Measurements from ENCODE around the gene DERL2.

DERL2 gene

DNA sequence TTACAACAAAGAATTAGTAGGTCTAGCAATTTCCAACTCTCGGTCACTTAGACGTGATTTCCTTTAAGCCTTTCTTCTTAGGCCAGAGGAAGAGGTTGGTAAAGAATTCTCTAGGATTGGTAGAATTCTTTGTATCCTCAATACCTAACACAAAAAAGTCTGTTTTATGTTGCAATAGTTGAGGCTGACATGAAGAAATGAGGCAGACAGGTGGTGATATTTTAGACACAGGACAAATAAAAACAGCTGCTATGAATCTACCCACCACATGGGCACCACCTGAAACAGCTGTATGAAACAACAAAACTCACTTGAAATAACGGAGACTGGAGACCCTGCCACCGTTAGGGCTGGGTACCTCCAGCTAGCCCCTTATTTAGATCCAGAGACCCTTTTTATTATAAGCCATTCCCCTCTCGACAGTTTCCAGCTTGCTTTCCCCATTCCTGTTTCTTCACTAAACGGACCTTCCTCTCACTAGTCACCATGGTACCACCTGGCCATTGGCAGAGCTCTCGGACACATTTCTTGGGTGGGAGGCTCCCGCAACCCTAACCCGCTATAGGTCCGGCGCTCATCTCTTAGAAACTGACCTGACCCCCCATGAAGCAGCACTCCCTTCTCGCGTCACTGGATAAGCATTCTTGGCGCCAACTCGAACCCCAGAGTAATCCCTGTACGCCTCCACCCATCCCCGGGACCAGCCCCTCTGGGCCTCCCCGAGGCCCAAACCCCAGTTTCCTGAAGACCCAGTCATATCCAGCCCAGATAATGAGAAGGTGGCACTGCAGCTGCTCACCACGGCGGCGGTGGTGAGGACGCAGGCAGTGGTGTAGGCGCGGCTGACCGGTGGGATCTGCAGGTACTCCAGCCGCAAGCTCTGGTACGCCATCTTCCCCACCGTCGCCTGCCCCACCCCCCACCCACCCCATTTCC, at the start of gene DERL2:
Gene DERL2, minus strand, starts transcription at position 909 of the 936 bp plus-strand sequence. Its CDS starts 17 bp downstream, at position 892.
- no peak for TF ChIP-seq CTCF (IDR thresholded peaks at IDR 0.05; ENCODE audit: low read depth, low read length)
- peak within 1 kb of the TSS; percentile 90 to 95 for H3K4me3 ChIP-seq (replicated peaks in 1 of 2; ENCODE audit: low read depth in 2 of 2, low read length in 2 of 2)
- peak; percentile 47 to 53 for DNase-seq (ENCODE audit: low read depth in 2 of 2)

- H3K4me3 ChIP-seq (replicated peaks in 1 of 2; ENCODE audit: low read depth in 2 of 2, low read length in 2 of 2) = no peak overlapping the region
- no peak for TF ChIP-seq CTCF (IDR thresholded peaks at IDR 0.05; ENCODE audit: low read depth, low read length)
- DNase-seq (ENCODE audit: low read depth in 2 of 2) = no peak
Measured at GRCh38 chr17:5535436-5535835, 49.5 kb upstream of the DERL2 start.

DNA sequence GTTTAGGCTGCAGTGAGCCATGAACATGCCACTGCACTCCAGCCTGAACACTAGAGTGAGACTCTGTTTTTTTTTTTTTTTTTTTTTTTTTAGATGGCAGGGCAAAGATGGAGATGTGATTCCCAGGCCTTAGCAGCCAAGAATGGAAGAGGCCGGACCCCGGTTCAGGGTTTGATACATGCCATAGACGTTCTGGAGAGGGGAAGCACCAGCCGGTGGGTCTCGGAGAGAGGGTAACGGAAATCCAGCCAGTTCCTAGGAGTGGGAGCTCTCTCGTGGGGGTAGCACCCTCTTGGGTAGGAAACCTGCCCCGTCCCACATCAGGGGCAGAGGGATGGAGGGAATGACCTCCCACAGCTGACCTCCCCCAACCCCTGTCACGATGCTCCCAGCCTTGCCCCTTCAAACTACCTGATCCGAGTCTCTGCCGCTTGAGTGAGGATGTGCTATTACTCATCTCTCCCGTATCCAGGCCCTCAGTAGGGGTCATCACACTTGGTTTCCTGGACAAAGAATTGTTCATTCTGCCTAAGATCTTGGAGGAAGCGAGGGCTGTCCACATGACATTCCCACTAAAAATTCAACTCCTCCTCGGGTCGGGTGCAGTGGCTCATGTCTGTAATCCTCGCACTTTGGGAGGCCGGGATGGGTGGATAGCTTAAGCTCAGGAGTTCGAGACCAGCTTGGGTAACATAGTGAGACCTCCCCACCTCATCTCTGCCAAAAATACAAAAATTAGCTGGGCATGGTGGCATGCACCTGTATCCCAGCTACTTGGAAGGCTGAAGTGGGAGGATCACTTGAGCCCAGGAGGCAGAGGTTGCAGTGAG, 47.7 kb upstream of the DERL2 start:
- no peak overlapping the region for H3K4me3 ChIP-seq (replicated peaks in 1 of 2; ENCODE audit: low read depth in 2 of 2, low read length in 2 of 2)
- DNase-seq (ENCODE audit: low read depth in 2 of 2) = no peak
- no peak for TF ChIP-seq CTCF (IDR thresholded peaks at IDR 0.05; ENCODE audit: low read depth, low read length)

- DNase-seq (ENCODE audit: low read depth in 2 of 2) = no peak
- TF ChIP-seq CTCF (IDR thresholded peaks at IDR 0.05; ENCODE audit: low read depth, low read length) = no peak
- no peak overlapping the region for H3K4me3 ChIP-seq (replicated peaks in 1 of 2; ENCODE audit: low read depth in 2 of 2, low read length in 2 of 2)
Measured at GRCh38 chr17:5532581-5532980, 46.6 kb upstream of the DERL2 start.

DNA sequence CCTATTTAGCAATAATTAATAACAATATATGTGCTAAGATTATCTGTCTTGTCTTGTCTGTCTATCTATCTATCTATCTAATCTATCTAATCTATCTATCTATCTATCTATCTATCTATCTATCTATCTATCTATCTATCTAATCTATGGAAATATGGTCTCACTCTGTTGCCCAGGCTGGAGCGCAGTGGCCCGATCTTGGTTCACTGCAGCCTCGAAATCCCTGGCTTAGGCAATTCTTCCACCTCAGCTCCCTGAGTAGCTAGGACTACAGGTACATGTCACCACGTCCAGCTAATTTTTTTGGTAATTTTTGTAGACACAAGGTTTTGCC, 45.1 kb upstream of the DERL2 start:
- TF ChIP-seq CTCF (IDR thresholded peaks at IDR 0.05; ENCODE audit: low read depth, low read length) = no peak
- DNase-seq (ENCODE audit: low read depth in 2 of 2) = no peak
- no peak overlapping the region for H3K4me3 ChIP-seq (replicated peaks in 1 of 2; ENCODE audit: low read depth in 2 of 2, low read length in 2 of 2)

GRCh38 chr17:5530265-5531084, 44.5 kb upstream of the DERL2 start:
- no peak overlapping the region for H3K4me3 ChIP-seq (replicated peaks in 1 of 2; ENCODE audit: low read depth in 2 of 2, low read length in 2 of 2)
- no peak for DNase-seq (ENCODE audit: low read depth in 2 of 2)
- no peak for TF ChIP-seq CTCF (IDR thresholded peaks at IDR 0.05; ENCODE audit: low read depth, low read length)
